ENCODE measurements around the gene PPFIA2. TPM values are rescaled to one million over a fixed set of nuclear protein-coding genes. Genes with fewer than 3 reads are reported as not detected.

The PPFIA2 gene
- total RNA-seq, 1 donor from 2014 or later, result 0.26 TPM

- no peak for DNase-seq (ENCODE audit: low read depth)
- FAIRE-seq, result no peak
- Histone ChIP-seq H3K27me3 (ENCODE audit: control insufficient read depth, insufficient read depth, low read length) (no peaks in the 10 kb centered on the region), H3K36me3 (ENCODE audit: control insufficient read depth, insufficient read depth, low read length) (no peaks in the 10 kb centered on the region), H3K4me3 (ENCODE audit: low read depth, low read length) (no peak overlapping the region)
- TF ChIP-seq, protein P1, sequence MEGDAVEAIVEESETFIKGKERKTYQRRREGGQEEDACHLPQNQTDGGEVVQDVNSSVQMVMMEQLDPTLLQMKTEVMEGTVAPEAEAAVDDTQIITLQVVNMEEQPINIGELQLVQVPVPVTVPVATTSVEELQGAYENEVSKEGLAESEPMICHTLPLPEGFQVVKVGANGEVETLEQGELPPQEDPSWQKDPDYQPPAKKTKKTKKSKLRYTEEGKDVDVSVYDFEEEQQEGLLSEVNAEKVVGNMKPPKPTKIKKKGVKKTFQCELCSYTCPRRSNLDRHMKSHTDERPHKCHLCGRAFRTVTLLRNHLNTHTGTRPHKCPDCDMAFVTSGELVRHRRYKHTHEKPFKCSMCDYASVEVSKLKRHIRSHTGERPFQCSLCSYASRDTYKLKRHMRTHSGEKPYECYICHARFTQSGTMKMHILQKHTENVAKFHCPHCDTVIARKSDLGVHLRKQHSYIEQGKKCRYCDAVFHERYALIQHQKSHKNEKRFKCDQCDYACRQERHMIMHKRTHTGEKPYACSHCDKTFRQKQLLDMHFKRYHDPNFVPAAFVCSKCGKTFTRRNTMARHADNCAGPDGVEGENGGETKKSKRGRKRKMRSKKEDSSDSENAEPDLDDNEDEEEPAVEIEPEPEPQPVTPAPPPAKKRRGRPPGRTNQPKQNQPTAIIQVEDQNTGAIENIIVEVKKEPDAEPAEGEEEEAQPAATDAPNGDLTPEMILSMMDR (IDR thresholded peaks at IDR 0.05; ENCODE audit: insufficient read depth, low read length, severe bottlenecking), result no peak
Measured at GRCh38 chr12:81626406-81626805, 132.7 kb downstream of the PPFIA2 start.

DNA sequence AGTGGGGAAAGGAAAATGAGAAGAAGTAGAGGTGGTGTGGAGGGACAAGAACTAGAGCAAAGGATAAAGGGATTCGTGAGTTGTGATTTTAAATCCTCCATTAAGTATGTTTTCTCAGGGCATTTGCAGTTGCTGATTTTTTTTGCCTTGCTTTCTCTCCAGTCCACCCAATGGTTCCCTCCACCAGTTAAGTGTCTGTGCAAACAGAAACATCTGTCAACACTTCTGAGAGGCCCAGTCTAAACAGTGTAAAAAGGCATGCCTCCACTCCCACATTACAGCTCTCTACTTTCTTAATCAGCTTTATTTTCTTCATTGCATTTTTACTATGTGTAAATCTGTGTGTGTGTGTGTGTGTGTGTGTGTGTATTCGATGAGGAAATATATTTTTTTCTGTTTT lies 141.2 kb downstream of the PPFIA2 start:
- Histone ChIP-seq H3K27me3 (ENCODE audit: control insufficient read depth, insufficient read depth, low read length) (no peaks in the 10 kb centered on the region), H3K36me3 (ENCODE audit: control insufficient read depth, insufficient read depth, low read length) (no peaks in the 10 kb centered on the region), H3K4me3 (ENCODE audit: low read depth, low read length) (no peak overlapping the region)
- TF ChIP-seq, protein P1 (IDR thresholded peaks at IDR 0.05; ENCODE audit: insufficient read depth, low read length, severe bottlenecking), result no peak
- FAIRE-seq (no peak), DNase-seq (ENCODE audit: low read depth) (no peak)

DNA sequence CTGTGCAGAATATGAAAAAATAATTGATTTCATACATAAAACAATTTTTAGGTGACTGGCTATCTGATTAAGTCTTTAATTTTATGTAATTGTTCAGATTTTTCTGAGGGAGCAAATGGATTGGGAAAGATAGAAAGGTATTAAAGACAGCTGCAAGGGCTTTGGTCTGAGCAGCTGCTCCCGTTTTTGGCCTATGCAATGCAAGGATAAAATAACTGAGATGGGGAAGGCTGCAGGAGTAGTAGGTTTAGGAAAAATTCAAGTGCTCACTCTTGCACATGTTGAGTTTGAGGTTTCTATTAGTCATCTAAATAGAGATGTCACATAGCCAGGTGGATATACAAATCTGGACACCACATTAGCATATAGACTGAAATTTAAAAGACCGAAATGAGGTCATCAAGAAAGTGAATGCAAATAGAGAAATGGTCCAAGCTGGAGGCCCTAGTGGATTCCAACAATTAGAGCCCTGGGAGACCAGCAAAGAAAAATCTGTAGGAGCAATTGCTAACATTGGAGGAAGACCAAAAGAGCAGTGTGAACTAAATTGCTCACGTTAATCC lies 144.0 kb downstream of the PPFIA2 start:
- DNase-seq (ENCODE audit: low read depth), result no peak
- Histone ChIP-seq H3K4me3 (ENCODE audit: low read depth, low read length) (no peak overlapping the region), H3K36me3 (ENCODE audit: control insufficient read depth, insufficient read depth, low read length) (no peaks in the 10 kb centered on the region), H3K27me3 (ENCODE audit: control insufficient read depth, insufficient read depth, low read length) (no peaks in the 10 kb centered on the region)
- no peak for FAIRE-seq
- TF ChIP-seq, protein P1 (IDR thresholded peaks at IDR 0.05; ENCODE audit: insufficient read depth, low read length, severe bottlenecking), result no peak

DNA sequence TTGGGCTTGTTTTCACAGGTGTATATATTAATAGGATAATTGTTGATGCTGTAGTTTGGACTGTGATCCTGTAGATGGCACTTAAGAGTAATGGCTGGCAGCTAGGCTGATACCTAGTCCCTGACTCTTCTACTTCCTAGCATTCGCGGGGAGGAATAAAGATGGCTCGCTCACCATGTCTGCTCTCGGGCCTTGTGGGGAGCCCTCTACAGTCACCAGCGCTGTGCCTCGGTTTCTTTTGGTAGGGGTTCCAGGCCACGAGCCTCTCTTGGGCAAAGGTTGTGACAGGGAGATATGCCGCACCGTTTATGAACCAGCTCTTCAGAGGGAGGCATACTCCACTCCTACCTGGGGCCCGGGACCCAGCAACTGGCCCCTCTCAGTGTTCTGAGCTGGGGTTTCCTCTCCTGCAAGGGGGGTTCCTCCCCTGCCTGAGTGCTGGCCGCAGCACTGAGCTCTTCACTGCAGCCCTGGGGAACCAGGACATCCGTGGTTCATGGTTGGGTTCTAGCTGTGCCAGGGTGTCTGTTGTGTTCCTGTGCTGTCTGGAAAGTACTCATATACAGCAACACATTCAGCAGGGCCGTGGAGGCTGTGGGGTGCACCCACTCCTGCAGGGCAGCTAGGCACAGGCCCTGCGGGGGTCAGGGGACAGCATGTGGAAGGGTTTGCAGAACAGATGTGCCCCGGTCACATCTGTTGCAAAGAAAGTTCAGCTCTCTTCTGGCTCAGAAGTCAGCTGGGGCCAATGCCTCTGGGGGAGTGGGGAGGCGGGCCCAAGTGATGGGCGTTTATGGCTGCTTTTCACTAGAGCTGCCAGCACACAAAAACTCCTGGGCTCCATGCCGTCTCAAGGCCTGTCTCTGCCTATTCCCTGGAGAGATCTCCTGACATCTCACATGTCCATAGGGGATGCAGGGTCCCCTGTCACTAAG lies 147.9 kb downstream of the PPFIA2 start:
- H3K36me3 ChIP-seq (ENCODE audit: control insufficient read depth, insufficient read depth, low read length), result no peaks in the 10 kb centered on the region
- H3K27me3 ChIP-seq (ENCODE audit: control insufficient read depth, insufficient read depth, low read length), result no peaks in the 10 kb centered on the region
- FAIRE-seq, result no peak
- TF ChIP-seq, protein P1 (IDR thresholded peaks at IDR 0.05; ENCODE audit: insufficient read depth, low read length, severe bottlenecking), result peak; percentile 55
- H3K4me3 ChIP-seq (ENCODE audit: low read depth, low read length), result no peak overlapping the region
- DNase-seq (ENCODE audit: low read depth), result peak; percentile 3

DNA sequence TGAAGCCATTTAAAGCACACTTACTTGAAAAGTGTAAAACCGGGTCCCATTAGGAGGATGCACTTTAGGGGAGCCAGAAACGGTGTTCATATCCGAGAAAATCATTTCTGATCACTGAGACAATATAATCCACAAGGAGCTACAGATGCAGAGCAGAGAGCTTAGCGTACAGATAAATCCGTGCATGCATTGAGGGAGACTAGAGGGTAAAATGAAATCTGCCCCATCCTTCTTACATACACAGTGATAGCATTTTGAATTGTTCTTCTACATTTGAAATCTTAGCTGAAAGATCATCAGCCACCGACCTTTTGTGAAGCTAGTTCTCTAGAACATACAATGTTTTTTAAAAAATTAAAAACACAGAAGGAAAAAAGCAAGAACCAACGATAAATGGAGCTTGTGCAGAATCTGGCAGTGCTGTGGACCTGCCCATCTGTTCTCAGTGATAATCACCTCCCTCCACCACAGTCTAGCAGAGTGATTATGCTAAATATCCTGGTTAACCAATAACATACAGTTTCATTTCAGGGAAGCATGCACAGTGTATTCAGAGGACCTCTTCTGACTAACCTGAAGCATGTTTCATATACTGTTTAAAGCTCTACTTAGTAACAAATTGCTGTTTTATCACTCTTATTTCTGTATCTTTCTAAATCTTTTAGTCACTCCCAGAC lies 161.1 kb downstream of the PPFIA2 start:
- no peaks in the 10 kb centered on the region for H3K36me3 ChIP-seq (ENCODE audit: control insufficient read depth, insufficient read depth, low read length)
- no peak for FAIRE-seq
- DNase-seq (ENCODE audit: low read depth), result no peak
- H3K27me3 ChIP-seq (ENCODE audit: control insufficient read depth, insufficient read depth, low read length), result no peaks in the 10 kb centered on the region
- TF ChIP-seq, protein P1 (IDR thresholded peaks at IDR 0.05; ENCODE audit: insufficient read depth, low read length, severe bottlenecking), result no peak
- H3K4me3 ChIP-seq (ENCODE audit: low read depth, low read length), result no peak overlapping the region
